ENCODE measurements around the gene SSBP2. TPM values are rescaled to one million over a fixed set of nuclear protein-coding genes. Genes with fewer than 3 reads are reported as not detected.

SSBP2 gene
- total and polyA plus RNA-seq, 2 of the 8 experiments (the other 6 are each of a cell fraction or from before 2014, with no cell fraction given) = 21.5 to 36.2 TPM

DNA sequence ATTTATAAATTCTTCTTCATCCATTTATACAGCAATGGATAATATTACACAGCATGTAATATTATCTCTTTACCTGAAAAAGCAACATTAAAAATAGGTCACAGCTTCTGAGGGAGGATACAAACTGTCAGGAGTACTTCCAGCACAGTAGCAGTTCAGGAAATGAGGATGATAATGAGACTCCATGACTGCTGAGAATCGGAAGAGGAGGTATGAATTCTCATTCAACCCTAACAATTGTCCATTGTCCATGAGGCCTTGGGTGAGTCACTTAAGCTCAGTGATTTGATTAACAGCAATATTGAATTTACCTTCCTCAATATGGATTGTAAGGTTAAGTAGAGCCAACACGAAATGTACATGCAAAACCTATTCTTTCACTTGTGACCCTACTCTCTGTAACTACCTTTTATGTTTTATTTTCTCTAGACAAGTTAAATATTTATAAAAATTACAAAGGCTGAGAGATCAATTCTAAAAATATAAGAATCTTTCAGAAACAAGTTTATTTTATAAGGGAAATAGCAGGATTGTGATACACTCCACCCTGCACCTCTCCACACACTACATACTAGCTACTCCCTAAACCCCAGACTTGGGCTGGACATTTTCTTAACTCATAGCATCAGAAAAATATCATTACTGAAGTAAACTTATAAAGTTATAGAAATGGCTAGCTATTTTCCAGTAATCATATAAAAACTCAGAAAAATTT lies 197.9 kb downstream of the SSBP2 start:
- H3K9me3 ChIP-seq (ENCODE audit: insufficient read depth in 2 of 2, low read depth in 1 of 2, low read length in 1 of 2) = no peaks in the 10 kb centered on the region
- H4K20me1 ChIP-seq (replicated peaks in 1 of 2; ENCODE audit: control insufficient read depth in 1 of 2, insufficient read depth in 2 of 2, low read length in 2 of 2) = no peaks in the 10 kb centered on the region
- H3K36me3 ChIP-seq (ENCODE audit: control insufficient read depth in 2 of 4, insufficient read depth in 4 of 4, low read length in 3 of 4) = no peaks in the 10 kb centered on the region
- no peak overlapping the region for H3K4me3 ChIP-seq (ENCODE audit: extremely low read depth in 1 of 4, insufficient read depth in 2 of 4, low read depth in 3 of 4, low read length in 4 of 4)
- no peak overlapping the region for H3K9ac ChIP-seq (replicated peaks in 1 of 4; ENCODE audit: extremely low read depth in 1 of 4, low read depth in 3 of 4, low read length in 3 of 4)
- no peak overlapping the region for H3K4me2 ChIP-seq (ENCODE audit: insufficient read depth in 1 of 2, low read depth in 2 of 2, low read length in 2 of 2)
- no peaks in the 10 kb centered on the region for H3K4me1 ChIP-seq (replicated peaks in 1 of 4; ENCODE audit: control insufficient read depth in 3 of 4, insufficient read depth in 4 of 4, low read length in 3 of 4)
- no peaks in the 10 kb centered on the region for H3K23me2 ChIP-seq (ENCODE audit: low read depth, low read length)
- ChIA-PET POLR2A (ENCODE audit: partially characterized antibody) (no interaction called here), CTCF (ENCODE audit: partially characterized antibody) (no interaction called here)
- no peak overlapping the region for H3K56ac ChIP-seq (replicated peaks; ENCODE audit: insufficient read length, low read depth, low read length)
- no peak overlapping the region for H2BK15ac ChIP-seq (ENCODE audit: low read length)
- no peak overlapping the region for H2BK20ac ChIP-seq (ENCODE audit: low read length)
- H2AK5ac ChIP-seq (ENCODE audit: low read depth, low read length) = no peak overlapping the region
- H2BK5ac ChIP-seq (ENCODE audit: low read depth, low read length) = no peak overlapping the region
- no peak overlapping the region for H4K5ac ChIP-seq (ENCODE audit: insufficient read length, low read depth, low read length)
- H4K91ac ChIP-seq (replicated peaks; ENCODE audit: insufficient read length, low read length) = no peak overlapping the region
- no peak overlapping the region for H3K23ac ChIP-seq (ENCODE audit: insufficient read length)
- no peak overlapping the region for H4K8ac ChIP-seq (ENCODE audit: extremely low read depth, insufficient read depth, low read length)
- no peak overlapping the region for H2AFZ ChIP-seq (ENCODE audit: low read length)
- no peak for FAIRE-seq
- H3K4ac ChIP-seq (replicated peaks; ENCODE audit: insufficient read length, low read depth, low read length) = no peak overlapping the region
- H3K79me1 ChIP-seq (ENCODE audit: low read depth, low read length) = no peaks in the 10 kb centered on the region
- no peak overlapping the region for H3K14ac ChIP-seq (ENCODE audit: insufficient read length)
- no peaks in the 10 kb centered on the region for H3K79me2 ChIP-seq (ENCODE audit: control insufficient read depth in 1 of 2, insufficient read depth in 2 of 2, low read length in 2 of 2)
- no peak overlapping the region for H2BK120ac ChIP-seq (replicated peaks; ENCODE audit: low read depth, low read length)
- no peaks in the 10 kb centered on the region for H3K27me3 ChIP-seq (replicated peaks in 1 of 4; ENCODE audit: control insufficient read depth in 3 of 4, extremely low read depth in 1 of 4, insufficient read depth in 3 of 4, low read length in 3 of 4)
- no peak overlapping the region for H3K18ac ChIP-seq (ENCODE audit: extremely low read depth, low read length)
- no peak for DNase-seq (ENCODE audit: low read depth in 1 of 2, low spot score in 2 of 2)
- no peak overlapping the region for H2BK12ac ChIP-seq (ENCODE audit: low read depth, low read length)
- no peak overlapping the region for H3K27ac ChIP-seq (ENCODE audit: low read depth, low read length)
- 86% methylated on average over 2 of the region's 2 CpGs; no CpG with 5 or more reads in 1 of the 2 experiments for WGBS, 2 experiments (ENCODE audit: extremely low coverage in 1 of 2, insufficient coverage in 1 of 2, insufficient read length in 1 of 2, insufficient replicate concordance in 2 of 2, low coverage in 1 of 2, low lambda C conversion rate in 2 of 2, missing lambda C conversion rate in 1 of 2)
- TF ChIP-seq POU5F1 (IDR thresholded peaks at IDR 0.05; ENCODE audit: low read depth, low read length) (no peak), NANOG (IDR thresholded peaks at IDR 0.05; ENCODE audit: insufficient read depth, low read depth, low read length, poor library complexity, severe bottlenecking) (no peak), HDAC2 (IDR thresholded peaks at IDR 0.05; ENCODE audit: borderline replicate concordance in 1 of 2, low read depth in 2 of 2, low read length in 2 of 2) (no peak), HDAC6 (IDR thresholded peaks at IDR 0.05; ENCODE audit: low read depth, low read length) (no peak), BACH1 (IDR thresholded peaks at IDR 0.05; ENCODE audit: low read length) (no peak), EGR1 (IDR thresholded peaks at IDR 0.05; ENCODE audit: borderline replicate concordance, low read depth, low read length) (no peak), NRF1 (IDR thresholded peaks at IDR 0.05; ENCODE audit: low read depth, low read length) (no peak), TAF7 (optimal IDR thresholded peaks at IDR 0.05; ENCODE audit: borderline replicate concordance, low read depth, low read length) (no peak), ATF2 (IDR thresholded peaks at IDR 0.05; ENCODE audit: low read length) (no peak), YY1 (IDR thresholded peaks at IDR 0.05; ENCODE audit: low read depth, low read length) (no peak), TCF12 (IDR thresholded peaks at IDR 0.05; ENCODE audit: low read depth, low read length) (no peak)
